Subcutaneous abdominal adipose tissue (tissue), 5 donors: Measurements from ENCODE around the gene FAU.

Experiments used
- H3K27ac ChIP-seq: one replicate; pipeline ENCODE4 v1.7.0; 2013; ENCODE audit warnings: low read depth, mild to moderate bottlenecking, inconsistent platforms, low read length, moderate library complexity
- H3K27me3 ChIP-seq, 5 donors: one replicate each; pipeline ENCODE4 v1.7.0; 2013; ENCODE audit warnings: low read length in 5 of 5, inconsistent platforms in 1 of 5; ENCODE audit not compliant: control insufficient read depth in 5 of 5, insufficient read depth in 4 of 5
- H3K36me3 ChIP-seq, 5 donors: one replicate each; pipeline ENCODE4 v1.7.0; 2013; ENCODE audit warnings: low read length in 5 of 5; ENCODE audit not compliant: control insufficient read depth in 5 of 5, insufficient read depth in 5 of 5
- H3K4me1 ChIP-seq, 5 donors: one replicate each; pipeline ENCODE4 v1.7.0; 2013; ENCODE audit warnings: low read length in 5 of 5, mild to moderate bottlenecking in 3 of 5, moderate library complexity in 1 of 5; ENCODE audit not compliant: control insufficient read depth in 5 of 5, insufficient read depth in 5 of 5
- H3K4me3 ChIP-seq, 5 donors: one replicate each; pipeline ENCODE4 v1.7.0; 2013; ENCODE audit warnings: low read length in 5 of 5, low read depth in 1 of 5
- H3K9ac ChIP-seq, 5 donors: one replicate each; pipeline ENCODE4 v1.7.0; 2013; ENCODE audit warnings: low read length in 5 of 5, mild to moderate bottlenecking in 4 of 5, moderate library complexity in 3 of 5
- H3K9me3 ChIP-seq, 5 donors: one replicate each; pipeline ENCODE4 v1.7.0; 2013; ENCODE audit warnings: low read length in 5 of 5; ENCODE audit not compliant: control insufficient read depth in 5 of 5
- donor health status: healthy.
- donor health status: healthy.
- donor health status: healthy.
- donor health status: healthy.
- donor health status: healthy.

FAU gene

GRCh38 chr11:65130631-65131416 lies 8.9 kb upstream of the FAU start:
- no peak overlapping the region for H3K27ac ChIP-seq
- H3K9ac ChIP-seq, result no peak overlapping the region
- H3K4me3 ChIP-seq, result no peak overlapping the region
- peaks cover 9 to 35% (median 32%) of the 10 kb centered on the region in 5 donors for H3K4me1 ChIP-seq
- H3K9me3 ChIP-seq, result no peaks in the 10 kb centered on the region
- H3K27me3 ChIP-seq, result no peaks in the 10 kb centered on the region
- H3K36me3 ChIP-seq, result peaks cover 4 to 73% (median 72%) of the 10 kb centered on the region in 5 donors

- Histone ChIP-seq H3K27ac (no peak overlapping the region), H3K27me3 (no peaks in the 10 kb centered on the region), H3K9ac (no peak overlapping the region), H3K9me3 (no peaks in the 10 kb centered on the region), H3K4me3 (no peak overlapping the region), H3K36me3 (peaks cover 4 to 82% (median 81%) of the 10 kb centered on the region in 5 donors), H3K4me1 (peaks cover 6 to 27% (median 23%) of the 10 kb centered on the region in 5 donors)
These were observed 7.9 kb upstream of the FAU start for GRCh38 chr11:65129649-65130441.

GRCh38 chr11:65128182-65129145 lies 6.5 kb upstream of the FAU start:
- no peak overlapping the region for H3K27ac ChIP-seq
- H3K9ac ChIP-seq, result no peak overlapping the region
- no peaks in the 10 kb centered on the region for H3K27me3 ChIP-seq
- H3K9me3 ChIP-seq, result no peaks in the 10 kb centered on the region
- peaks cover 6 to 20% (median 17%) of the 10 kb centered on the region in 5 donors for H3K4me1 ChIP-seq
- peaks cover 4 to 90% (median 86%) of the 10 kb centered on the region in 5 donors for H3K36me3 ChIP-seq
- H3K4me3 ChIP-seq, result no peak overlapping the region

DNA sequence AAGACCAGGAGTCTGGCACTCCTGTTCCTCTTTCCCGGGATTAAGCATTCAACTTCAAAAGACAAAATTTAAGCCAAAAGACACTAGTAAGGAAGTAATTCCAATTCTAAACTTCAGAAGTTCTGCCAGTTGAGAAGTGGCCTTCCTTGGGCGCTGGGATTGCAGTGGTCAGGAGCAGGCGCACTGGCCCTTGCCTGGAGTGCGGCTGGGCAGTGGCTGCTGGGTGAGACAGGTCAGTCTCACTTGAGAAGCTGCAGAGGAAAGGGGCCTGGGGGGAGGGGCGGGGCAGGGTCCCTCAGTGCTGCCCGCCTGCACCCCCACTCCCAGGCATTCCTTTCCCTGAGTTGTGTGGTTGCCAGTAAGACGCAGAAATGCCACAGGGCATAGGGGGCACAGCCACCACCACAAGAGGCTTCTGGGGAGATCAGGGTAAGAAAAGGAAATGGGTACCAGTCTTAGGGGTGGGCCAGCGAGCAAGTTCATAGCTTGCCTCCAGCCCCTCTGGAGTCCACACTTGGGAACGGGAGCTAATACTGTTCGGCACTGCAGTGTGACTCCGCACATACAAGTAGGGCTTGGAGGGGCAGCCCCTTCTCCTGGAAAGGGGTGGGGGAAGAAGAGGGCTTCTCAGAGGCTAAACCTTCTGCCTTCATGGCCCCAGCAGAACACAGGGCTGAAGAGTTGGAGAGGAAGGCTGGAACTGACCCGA lies 5.7 kb upstream of the FAU start:
- Histone ChIP-seq H3K9ac (no peak overlapping the region), H3K27me3 (no peaks in the 10 kb centered on the region), H3K4me1 (peaks cover under 1 to 15% (median 14%) of the 10 kb centered on the region in 5 donors), H3K4me3 (no peak overlapping the region), H3K9me3 (no peaks in the 10 kb centered on the region), H3K36me3 (peaks cover 4 to 84% (median 81%) of the 10 kb centered on the region in 5 donors), H3K27ac (no peak overlapping the region)

GRCh38 chr11:65126624-65127274 lies 4.8 kb upstream of the FAU start:
- Histone ChIP-seq H3K9me3 (no peaks in the 10 kb centered on the region), H3K4me1 (peaks cover 0 to 13% (median 12%) of the 10 kb centered on the region in 5 donors), H3K36me3 (peaks cover 4 to 75% (median 73%) of the 10 kb centered on the region in 5 donors), H3K4me3 (no peak overlapping the region), H3K27ac (no peak overlapping the region), H3K27me3 (no peaks in the 10 kb centered on the region), H3K9ac (no peak overlapping the region)

DNA sequence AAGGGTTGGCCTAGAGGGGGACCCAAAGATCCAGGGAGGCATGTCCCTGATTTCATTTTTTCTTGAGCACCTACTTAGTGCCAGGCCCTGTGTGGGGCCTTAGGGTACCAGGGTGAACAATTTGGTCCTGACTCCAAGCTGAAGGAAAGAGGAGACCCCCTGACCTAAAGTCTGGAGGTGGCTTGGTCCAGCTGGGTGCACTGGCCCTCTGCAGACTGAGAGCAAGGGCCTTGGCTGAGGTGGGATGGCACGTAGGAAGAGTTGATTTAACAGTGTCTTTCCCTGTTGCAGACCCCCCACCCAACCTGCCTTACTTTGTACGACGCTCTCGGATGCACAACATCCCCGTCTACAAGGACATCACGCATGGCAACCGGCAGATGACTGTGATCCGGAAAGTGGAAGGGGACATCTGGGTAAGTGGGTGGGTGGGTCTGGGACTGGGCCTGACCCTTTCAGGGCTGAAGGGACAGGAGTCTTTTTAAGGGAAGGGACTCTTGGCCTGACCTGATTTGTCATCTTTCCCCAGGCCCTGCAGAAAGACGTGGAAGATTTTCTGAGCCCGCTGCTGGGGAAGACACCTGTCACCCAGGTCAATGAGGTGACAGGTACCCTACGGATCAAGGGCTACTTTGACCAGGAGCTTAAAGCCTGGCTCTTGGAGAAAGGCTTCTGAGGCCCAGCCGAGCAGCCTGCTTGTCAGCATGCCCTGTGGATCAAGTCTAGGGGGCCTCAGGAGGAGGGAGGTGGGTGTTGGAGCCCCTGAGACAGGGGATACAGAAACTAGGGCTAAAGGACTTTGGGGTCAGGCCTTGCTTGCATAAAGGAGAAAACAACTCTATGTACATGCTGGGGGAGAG lies 3.5 kb upstream of the FAU start:
- Histone ChIP-seq H3K9me3 (no peaks in the 10 kb centered on the region), H3K4me3 (no peak overlapping the region), H3K27me3 (no peaks in the 10 kb centered on the region), H3K27ac (no peak overlapping the region), H3K4me1 (peaks cover 4 to 24% (median 23%) of the 10 kb centered on the region in 5 donors), H3K36me3 (peaks cover 4 to 70% (median 65%) of the 10 kb centered on the region in 5 donors), H3K9ac (no peak overlapping the region)

DNA sequence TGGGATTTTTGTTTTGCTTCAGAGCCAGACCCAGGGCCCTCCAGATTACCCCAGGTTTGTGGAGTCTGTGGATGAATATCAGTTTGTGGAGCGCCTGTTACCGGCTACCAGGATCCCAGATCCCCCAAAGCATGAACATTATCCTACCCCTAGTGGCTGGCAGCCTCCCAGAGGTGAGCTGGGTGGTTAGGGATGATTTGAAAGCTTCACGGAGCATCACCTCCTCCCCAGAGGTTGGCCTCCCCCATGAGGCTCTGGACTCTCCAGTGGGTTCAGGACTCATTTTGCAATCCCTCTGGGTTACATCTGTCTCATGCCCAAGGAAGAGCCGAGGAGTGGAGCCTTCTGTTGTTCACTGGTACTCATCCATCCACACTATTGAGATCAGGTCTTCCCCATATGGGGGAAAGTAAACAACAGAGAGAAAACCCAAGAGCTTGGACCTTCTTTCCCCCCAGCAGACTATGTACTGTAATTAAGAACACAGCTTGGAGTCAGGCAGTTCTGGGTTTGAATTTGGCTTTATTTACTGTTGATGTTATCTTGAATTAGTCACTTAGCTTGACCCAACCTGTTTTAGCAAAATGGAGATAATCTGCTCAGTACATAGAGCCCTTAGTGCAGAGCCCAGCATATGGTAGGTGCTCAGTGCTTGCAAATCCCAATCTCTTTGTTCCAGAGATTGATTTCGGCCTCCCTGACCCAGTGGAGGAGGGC lies 2.7 kb upstream of the FAU start:
- Histone ChIP-seq H3K9me3 (no peaks in the 10 kb centered on the region), H3K27me3 (no peaks in the 10 kb centered on the region), H3K4me3 (no peak overlapping the region), H3K4me1 (peaks cover 4 to 24% (median 23%) of the 10 kb centered on the region in 5 donors), H3K27ac (no peak overlapping the region), H3K36me3 (peaks cover 4 to 70% (median 65%) of the 10 kb centered on the region in 5 donors), H3K9ac (no peak overlapping the region)

- Histone ChIP-seq H3K27me3 (no peaks in the 10 kb centered on the region), H3K27ac (peak overlapping the region; percentile 79), H3K36me3 (peaks cover 0 to 47% (median 41%) of the 10 kb centered on the region in 5 donors), H3K4me1 (peaks cover 6 to 34% (median 33%) of the 10 kb centered on the region in 5 donors), H3K9ac (peak overlapping the region; percentile 87 to 97 (median 92)), H3K9me3 (no peaks in the 10 kb centered on the region), H3K4me3 (peak overlapping the region; percentile 83 to 99 (median 98))
These were observed 478 bp downstream of the FAU start for GRCh38 chr11:65121447-65121864.
